Uterus (tissue), 4 donors: ENCODE data around the gene RAB10. TPM values are rescaled to one million over a fixed set of nuclear protein-coding genes. Genes with fewer than 3 reads are reported as not detected.
A peak's percentile ranks its signal among the peaks of the same experiment; 100 is the strongest.

Experiments used
- DNase-seq, 2 donors: peaks; one replicate each; pipeline ENCODE4 v3.0.0-alpha.2; 2019 to 2020
- H3K27ac ChIP-seq, 2 donors: fragments of 200-600 bp; sonication (generic); 1 replicate in 1 of 2; 2 replicates in 1 of 2; pipeline ENCODE4 v1.5.1; 2016 to 2018
- H3K27me3 ChIP-seq, 2 donors: fragments of 200-600 bp; sonication (generic); one replicate each; pipeline ENCODE4 v1.5.1; 2018 to 2019; ENCODE audit warnings: control low read depth in 1 of 2
- H3K36me3 ChIP-seq, 2 donors: fragments of 200-600 bp; sonication (generic); one replicate each; pipeline ENCODE4 v1.5.1; 2019; ENCODE audit warnings: control low read depth in 1 of 2
- H3K4me1 ChIP-seq, 2 donors: fragments of 200-600 bp; sonication (generic); one replicate each; pipeline ENCODE4 v1.5.1; 2018 to 2019; ENCODE audit warnings: control low read depth in 1 of 2
- H3K4me3 ChIP-seq, 2 donors: fragments of 200-600 bp; sonication (generic); 1 replicate in 1 of 2; 2 replicates in 1 of 2; pipeline ENCODE4 v1.5.1; 2018 to 2019; ENCODE audit warnings: mild to moderate bottlenecking in 1 of 2
- H3K9me3 ChIP-seq, 2 donors: fragments of 200-600 bp; sonication (generic); one replicate each; pipeline ENCODE4 v1.5.1; 2019; ENCODE audit warnings: control low read depth in 1 of 2
- CTCF ChIP-seq, 4 experiments: fragments of 200-600 bp in 2 of 4; fragments of 450-650 bp in 2 of 4; sonication (generic) in 2 of 4; IDR thresholded peaks; one replicate each; pipeline ENCODE4 v1.5.1; 2016 to 2019; ENCODE audit warnings: antibody characterized with exemption in 4 of 4, mild to moderate bottlenecking in 2 of 4, moderate library complexity in 1 of 4
- POLR2A ChIP-seq, 2 donors: fragments of 450-650 bp; IDR thresholded peaks; one replicate each; pipeline ENCODE4 v1.6.1; 2016; ENCODE audit warnings: antibody characterized with exemption in 2 of 2, mild to moderate bottlenecking in 1 of 2, moderate library complexity in 1 of 2
- intact Hi-C: fragments of 100-400 bp; cut with DNase I; formaldehyde crosslinking; loops from one replicate; pipeline ENCODE4 v1.15.1; 2023; ENCODE audit warnings: low total_unique reads
- total RNA-seq, 4 donors: library from RNA; depleted of rRNA in 3 of 4; stranded (reverse); fragments of >200 nt in 3 of 4; gene quantifications; one replicate each; pipeline versions ENCODE4 v1.1.0 to v1.2.4, GENCODE V29; 2014 to 2023
- donor health status: DM: yes; HTN: yes; CAD: no.

The RAB10 gene
- total RNA-seq, 4 donors from 2014 or later, result 45.9 to 219 (median 97.1) TPM

- intact Hi-C loops, result no loop called here
- H3K4me1 ChIP-seq, result no peaks in the 10 kb centered on the region
- no peak overlapping the region for H3K4me3 ChIP-seq
- H3K27ac ChIP-seq, result no peak overlapping the region
- DNase-seq, result peak; percentile 32 to 59
- TF ChIP-seq CTCF (IDR thresholded peaks at IDR 0.05) (no peak), POLR2A (IDR thresholded peaks at IDR 0.05) (no peak)
- H3K27me3 ChIP-seq, result no peaks in the 10 kb centered on the region
- H3K36me3 ChIP-seq, result no peaks in the 10 kb centered on the region
- no peaks in the 10 kb centered on the region for H3K9me3 ChIP-seq
Measured at GRCh38 chr2:26001743-26002351, 32.0 kb upstream of the RAB10 start.

DNA sequence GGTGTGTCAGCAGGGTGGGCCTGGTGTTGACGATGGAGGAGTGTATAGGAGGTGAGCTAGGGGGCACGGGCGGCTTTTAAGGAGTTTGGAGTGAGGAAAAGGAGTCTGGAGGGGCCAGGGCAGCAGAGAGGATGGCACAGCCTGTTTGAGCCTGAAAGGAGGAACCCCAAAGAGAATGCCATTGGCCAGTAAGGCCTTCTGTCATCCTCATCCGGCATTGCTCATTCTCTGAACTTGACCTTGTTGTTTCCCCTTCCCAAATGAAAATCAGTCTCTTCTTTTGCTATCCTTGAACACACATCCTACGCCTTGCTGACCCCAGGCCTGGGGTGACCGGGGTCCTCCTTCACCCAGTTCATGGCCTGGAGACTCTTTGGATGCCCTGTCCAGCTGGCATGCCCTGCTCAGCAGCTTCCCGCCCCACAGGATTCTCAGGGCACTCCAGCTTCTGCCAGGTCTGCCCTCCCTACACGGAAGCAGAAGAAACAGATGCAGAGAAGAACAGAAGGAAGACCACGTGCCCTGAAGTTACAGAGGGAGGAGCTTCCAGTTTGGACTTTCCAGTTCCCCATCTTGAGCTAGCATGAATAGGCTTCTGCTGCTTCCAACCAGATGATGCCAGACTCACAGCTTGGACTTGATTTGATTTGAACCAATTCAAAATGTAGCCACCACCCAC lies 31.1 kb upstream of the RAB10 start:
- Histone ChIP-seq H3K4me3 (no peak overlapping the region), H3K27ac (no peak overlapping the region), H3K27me3 (no peaks in the 10 kb centered on the region), H3K36me3 (no peaks in the 10 kb centered on the region), H3K4me1 (no peaks in the 10 kb centered on the region), H3K9me3 (no peaks in the 10 kb centered on the region)
- DNase-seq, result no peak
- intact Hi-C loops, result no loop called here
- TF ChIP-seq POLR2A (IDR thresholded peaks at IDR 0.05) (no peak), CTCF (IDR thresholded peaks at IDR 0.05) (no peak)

GRCh38 chr2:26008095-26008494 lies 25.8 kb upstream of the RAB10 start:
- intact Hi-C loops, result no loop called here
- Histone ChIP-seq H3K4me3 (no peak overlapping the region), H3K27me3 (no peaks in the 10 kb centered on the region), H3K9me3 (no peaks in the 10 kb centered on the region), H3K27ac (no peak overlapping the region), H3K36me3 (no peaks in the 10 kb centered on the region), H3K4me1 (no peaks in the 10 kb centered on the region)
- no peak for DNase-seq
- TF ChIP-seq CTCF (IDR thresholded peaks at IDR 0.05) (no peak), POLR2A (IDR thresholded peaks at IDR 0.05) (no peak)

- Histone ChIP-seq H3K4me1 (no peaks in the 10 kb centered on the region), H3K4me3 (no peak overlapping the region), H3K9me3 (no peaks in the 10 kb centered on the region), H3K27ac (no peak overlapping the region), H3K27me3 (no peaks in the 10 kb centered on the region), H3K36me3 (no peaks in the 10 kb centered on the region)
- intact Hi-C loops, result no loop called here
- DNase-seq, result no peak
- TF ChIP-seq CTCF (IDR thresholded peaks at IDR 0.05), result no peak
- TF ChIP-seq POLR2A (IDR thresholded peaks at IDR 0.05), result no peak
Measured at GRCh38 chr2:26008851-26009566, 24.9 kb upstream of the RAB10 start.

DNA sequence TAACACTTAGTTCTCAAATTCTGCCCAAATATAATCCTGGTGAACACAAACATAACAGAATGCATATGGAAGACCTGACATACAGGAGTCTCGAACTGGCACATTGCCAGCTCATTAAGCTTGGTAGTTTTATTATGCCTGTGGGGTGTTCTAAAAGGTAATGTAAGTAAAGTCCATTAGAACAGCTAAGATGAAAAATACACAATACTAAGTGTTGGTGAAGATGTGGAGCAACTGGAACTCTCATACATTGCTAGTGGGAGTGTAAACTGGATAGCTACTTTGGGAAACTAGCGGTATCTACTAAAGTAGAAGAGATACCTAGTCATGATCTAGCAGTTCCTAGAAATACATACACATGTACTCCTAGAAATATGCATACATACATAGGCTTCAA lies 24.3 kb upstream of the RAB10 start:
- intact Hi-C loops, result no loop called here
- Histone ChIP-seq H3K36me3 (no peaks in the 10 kb centered on the region), H3K4me3 (no peak overlapping the region), H3K4me1 (no peaks in the 10 kb centered on the region), H3K9me3 (no peaks in the 10 kb centered on the region), H3K27me3 (no peaks in the 10 kb centered on the region), H3K27ac (no peak overlapping the region)
- no peak for DNase-seq
- no peak for TF ChIP-seq POLR2A (IDR thresholded peaks at IDR 0.05)
- no peak for TF ChIP-seq CTCF (IDR thresholded peaks at IDR 0.05)
